ENCODE measurements around the gene DDX23.
A peak's percentile ranks its signal among the peaks of the same experiment; 100 is the strongest.
"Not testable (repeated sequence)": the region's sequence is repeated elsewhere in the genome, so short reads cannot be mapped to it uniquely, and the experiment has no call there.

The DDX23 gene

GRCh38 chr12:48873534-48873933, 21.6 kb upstream of the DDX23 start:
- H3K4me3 Mint-ChIP-seq; H3K36me3 Mint-ChIP-seq (ENCODE audit: low read depth); H3K27me3 Mint-ChIP-seq; H3K27ac Mint-ChIP-seq; H3K9me3 Mint-ChIP-seq; intact Hi-C loops (cut with micrococcal nuclease); H3K4me1 Mint-ChIP-seq (ENCODE audit: low read depth): not testable (repeated sequence)

GRCh38 chr12:48873096-48873495, 21.1 kb upstream of the DDX23 start:
- Mint-ChIP-seq H3K4me3 (no peak overlapping the region), H3K36me3 (ENCODE audit: low read depth) (no peaks in the 10 kb centered on the region), H3K27ac (no peak overlapping the region), H3K9me3 (no peaks in the 10 kb centered on the region), H3K4me1 (ENCODE audit: low read depth) (peaks cover 5% of the 10 kb centered on the region), H3K27me3 (peaks cover 8% of the 10 kb centered on the region)
- intact Hi-C loops (cut with micrococcal nuclease), result no loop called here

GRCh38 chr12:48869191-48869590, 17.2 kb upstream of the DDX23 start:
- intact Hi-C loops (cut with micrococcal nuclease), result no loop called here
- Mint-ChIP-seq H3K36me3 (ENCODE audit: low read depth) (no peaks in the 10 kb centered on the region), H3K4me1 (ENCODE audit: low read depth) (peaks cover 28% of the 10 kb centered on the region), H3K9me3 (no peaks in the 10 kb centered on the region), H3K27me3 (peaks cover 22% of the 10 kb centered on the region), H3K4me3 (no peak overlapping the region), H3K27ac (no peak overlapping the region)

- no peaks in the 10 kb centered on the region for H3K36me3 Mint-ChIP-seq (ENCODE audit: low read depth)
- H3K27me3 Mint-ChIP-seq, result peaks cover 27% of the 10 kb centered on the region
- H3K4me3 Mint-ChIP-seq, result no peak overlapping the region
- H3K4me1 Mint-ChIP-seq (ENCODE audit: low read depth), result peaks cover 35% of the 10 kb centered on the region
- no peaks in the 10 kb centered on the region for H3K9me3 Mint-ChIP-seq
- no peak overlapping the region for H3K27ac Mint-ChIP-seq
- intact Hi-C loops (cut with micrococcal nuclease), result no loop called here
Measured at GRCh38 chr12:48868451-48868850, 16.5 kb upstream of the DDX23 start.

GRCh38 chr12:48866052-48866711, 14.2 kb upstream of the DDX23 start:
- H3K4me3 Mint-ChIP-seq, result peak overlapping the region; percentile 81
- peaks cover 47% of the 10 kb centered on the region for H3K4me1 Mint-ChIP-seq (ENCODE audit: low read depth)
- no peaks in the 10 kb centered on the region for H3K36me3 Mint-ChIP-seq (ENCODE audit: low read depth)
- peak overlapping the region; percentile 62 for H3K27ac Mint-ChIP-seq
- H3K9me3 Mint-ChIP-seq, result no peaks in the 10 kb centered on the region
- peaks cover 34% of the 10 kb centered on the region for H3K27me3 Mint-ChIP-seq
- intact Hi-C loops (cut with micrococcal nuclease), result no loop called here

GRCh38 chr12:48865281-48866051, 13.5 kb upstream of the DDX23 start, which contains the start of gene RND1:
Gene RND1, minus strand, starts transcription at chr12:48865870. Its CDS starts 103 bp downstream, at chr12:48865767.
- intact Hi-C loops (cut with micrococcal nuclease), result no loop called here
- Mint-ChIP-seq H3K36me3 (ENCODE audit: low read depth) (no peaks in the 10 kb centered on the region), H3K4me3 (peak within 1 kb of the TSS; percentile 81), H3K9me3 (no peaks in the 10 kb centered on the region), H3K27me3 (peaks cover 34% of the 10 kb centered on the region), H3K4me1 (ENCODE audit: low read depth) (peaks cover 52% of the 10 kb centered on the region), H3K27ac (peak within 1 kb of the TSS; percentile 62)

GRCh38 chr12:48863291-48863690, 11.3 kb upstream of the DDX23 start:
- intact Hi-C loops (cut with micrococcal nuclease), result no loop called here
- peaks cover 47% of the 10 kb centered on the region for H3K4me1 Mint-ChIP-seq (ENCODE audit: low read depth)
- H3K27ac Mint-ChIP-seq, result no peak overlapping the region
- peaks cover 33% of the 10 kb centered on the region for H3K27me3 Mint-ChIP-seq
- no peaks in the 10 kb centered on the region for H3K9me3 Mint-ChIP-seq
- H3K4me3 Mint-ChIP-seq, result no peak overlapping the region
- H3K36me3 Mint-ChIP-seq (ENCODE audit: low read depth), result no peaks in the 10 kb centered on the region

GRCh38 chr12:48862760-48863159, 10.8 kb upstream of the DDX23 start:
- Mint-ChIP-seq H3K4me3 (no peak overlapping the region), H3K36me3 (ENCODE audit: low read depth) (no peaks in the 10 kb centered on the region), H3K27ac (no peak overlapping the region), H3K4me1 (ENCODE audit: low read depth) (peaks cover 47% of the 10 kb centered on the region), H3K27me3 (peaks cover 33% of the 10 kb centered on the region), H3K9me3 (no peaks in the 10 kb centered on the region)
- intact Hi-C loops (cut with micrococcal nuclease), result no loop called here

GRCh38 chr12:48861111-48861510, 9.1 kb upstream of the DDX23 start:
- Mint-ChIP-seq H3K27ac (no peak overlapping the region), H3K4me3 (no peak overlapping the region), H3K36me3 (ENCODE audit: low read depth) (no peaks in the 10 kb centered on the region), H3K4me1 (ENCODE audit: low read depth) (peaks cover 43% of the 10 kb centered on the region), H3K27me3 (peaks cover 33% of the 10 kb centered on the region), H3K9me3 (no peaks in the 10 kb centered on the region)
- intact Hi-C loops (cut with micrococcal nuclease), result no loop called here

GRCh38 chr12:48860236-48860635, 8.3 kb upstream of the DDX23 start:
- intact Hi-C loops (cut with micrococcal nuclease); H3K4me3 Mint-ChIP-seq: not testable (repeated sequence)

GRCh38 chr12:48859607-48860006, 7.6 kb upstream of the DDX23 start:
- no peak overlapping the region for H3K4me3 Mint-ChIP-seq
- no peak overlapping the region for H3K27ac Mint-ChIP-seq
- no peaks in the 10 kb centered on the region for H3K9me3 Mint-ChIP-seq
- no peaks in the 10 kb centered on the region for H3K36me3 Mint-ChIP-seq (ENCODE audit: low read depth)
- H3K27me3 Mint-ChIP-seq, result peaks cover 23% of the 10 kb centered on the region
- intact Hi-C loops (cut with micrococcal nuclease), result no loop called here
- peaks cover 28% of the 10 kb centered on the region for H3K4me1 Mint-ChIP-seq (ENCODE audit: low read depth)

More at GRCh38 chr12:48860236-48860635, 8.3 kb upstream of the DDX23 start:
- not testable (repeated sequence) for H3K9me3 Mint-ChIP-seq; H3K36me3 Mint-ChIP-seq (ENCODE audit: low read depth); H3K27ac Mint-ChIP-seq
- Mint-ChIP-seq H3K27me3 (peaks cover 29% of the 10 kb centered on the region), H3K4me1 (ENCODE audit: low read depth) (peaks cover 34% of the 10 kb centered on the region)

GRCh38 chr12:48858043-48858442, 6.1 kb upstream of the DDX23 start:
- Mint-ChIP-seq H3K36me3 (ENCODE audit: low read depth) (no peaks in the 10 kb centered on the region), H3K27ac (no peak overlapping the region), H3K4me1 (ENCODE audit: low read depth) (peaks cover 15% of the 10 kb centered on the region), H3K27me3 (peaks cover 8% of the 10 kb centered on the region), H3K9me3 (no peaks in the 10 kb centered on the region), H3K4me3 (no peak overlapping the region)
- intact Hi-C loops (cut with micrococcal nuclease), result no loop called here

GRCh38 chr12:48857278-48857994, 5.5 kb upstream of the DDX23 start:
- H3K36me3 Mint-ChIP-seq (ENCODE audit: low read depth), result no peaks in the 10 kb centered on the region
- H3K27me3 Mint-ChIP-seq, result peaks cover 1% of the 10 kb centered on the region
- intact Hi-C loops (cut with micrococcal nuclease), result no loop called here
- no peaks in the 10 kb centered on the region for H3K9me3 Mint-ChIP-seq
- H3K27ac Mint-ChIP-seq, result no peak overlapping the region
- peaks cover 15% of the 10 kb centered on the region for H3K4me1 Mint-ChIP-seq (ENCODE audit: low read depth)
- no peak overlapping the region for H3K4me3 Mint-ChIP-seq

GRCh38 chr12:48856379-48856778, 4.4 kb upstream of the DDX23 start:
- Mint-ChIP-seq H3K9me3 (no peaks in the 10 kb centered on the region), H3K27ac (no peak overlapping the region), H3K36me3 (ENCODE audit: low read depth) (peaks cover 7% of the 10 kb centered on the region), H3K4me3 (no peak overlapping the region), H3K27me3 (no peaks in the 10 kb centered on the region), H3K4me1 (ENCODE audit: low read depth) (peaks cover 17% of the 10 kb centered on the region)
- intact Hi-C loops (cut with micrococcal nuclease), result no loop called here

Measured in dendritic cell treated with granulocyte-macrophage colony-stimulating factor and Interleukin-4, amounts not matched to agents 40 ng/mL and 50 ng/mL, for 4 days (primary cell).